HG02938 (cell line): ENCODE results near the gene AGO1.

Experiments
- ATAC-seq: cut with Tn5 transposase; IDR thresholded peaks from one replicate; pipeline ENCODE4 v1.9.1; 2021; ENCODE audit warnings: mild to moderate bottlenecking, moderate library complexity; ENCODE audit not compliant: unreplicated experiment

AGO1 gene

DNA sequence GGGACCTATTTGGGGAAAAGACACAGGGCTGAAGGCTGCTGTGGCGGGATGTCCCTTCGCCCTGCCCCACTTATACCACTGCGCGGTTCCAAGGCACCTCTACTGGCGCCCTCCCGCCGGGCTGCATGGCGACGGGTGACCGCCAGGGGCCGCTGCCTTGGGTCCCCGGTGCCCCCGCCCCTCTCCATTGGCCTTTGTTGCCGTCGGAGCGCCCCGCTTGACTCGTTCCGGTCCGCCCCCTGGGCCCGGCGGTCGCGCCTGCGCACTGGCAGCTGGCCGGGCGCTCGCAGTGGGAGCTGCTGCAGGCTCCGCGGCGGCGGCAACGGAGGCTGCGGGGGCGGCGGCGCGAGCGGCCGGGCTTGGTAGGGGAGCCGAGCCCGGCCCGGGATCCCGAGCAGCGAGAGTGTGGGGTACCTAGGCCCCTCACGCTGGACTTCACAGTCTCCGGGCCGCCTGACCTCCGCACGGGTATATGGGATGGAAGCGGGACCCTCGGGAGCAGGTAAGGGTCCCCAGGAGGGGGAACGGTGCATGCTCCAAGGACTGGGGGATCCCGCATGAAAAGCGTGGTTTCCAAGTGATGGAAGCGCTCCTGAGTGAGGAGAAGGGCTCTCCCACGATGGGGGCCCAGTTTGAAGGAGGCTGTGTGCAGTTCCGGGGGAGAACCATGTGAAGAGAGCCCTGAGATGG is at the start of gene AGO1:
AGO1 (plus strand) TSS at position 265 of the 690 bp plus-strand sequence; CDS start at position 478, 213 bp downstream.
- peak; percentile 74 for ATAC-seq

DNA sequence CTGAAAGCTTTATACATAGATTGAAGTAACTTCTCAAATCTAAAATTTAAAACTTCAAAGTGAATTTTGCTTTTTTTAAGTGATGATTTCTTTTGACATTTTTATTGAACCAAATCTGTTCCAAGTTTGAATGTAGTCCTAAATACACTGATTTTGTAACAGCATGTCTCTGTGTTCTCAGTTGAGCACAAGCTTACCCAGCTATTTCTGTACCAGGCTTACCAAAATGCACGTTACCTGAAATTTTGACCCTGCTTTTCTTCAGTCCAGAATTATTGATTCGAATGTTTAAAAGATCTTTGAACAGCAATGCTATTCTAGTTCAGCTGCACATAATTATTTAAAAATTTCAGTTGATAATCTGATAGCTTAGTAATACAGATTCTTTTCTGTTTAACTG is 49.6 kb upstream of the AGO1 start:
- no peak for ATAC-seq

DNA sequence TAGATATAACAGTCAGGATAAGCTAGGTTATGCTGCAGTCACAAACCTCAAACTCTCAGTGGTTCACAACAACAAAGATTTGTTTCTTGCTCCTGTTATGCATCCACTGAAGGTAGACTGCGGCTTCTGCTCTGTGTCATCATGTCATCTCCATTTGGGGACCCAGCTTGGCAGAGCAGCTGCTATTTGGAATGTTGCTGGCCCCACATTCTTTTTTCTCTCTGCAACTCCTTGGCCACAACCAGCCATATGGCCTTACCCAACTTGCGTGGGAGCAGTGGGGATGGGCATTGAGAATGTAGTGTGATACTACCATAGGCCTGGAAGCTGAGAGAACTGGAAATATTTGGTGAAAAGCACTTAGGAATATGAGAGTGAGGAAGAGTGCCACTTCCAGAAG is 48.8 kb upstream of the AGO1 start:
- no peak for ATAC-seq

DNA sequence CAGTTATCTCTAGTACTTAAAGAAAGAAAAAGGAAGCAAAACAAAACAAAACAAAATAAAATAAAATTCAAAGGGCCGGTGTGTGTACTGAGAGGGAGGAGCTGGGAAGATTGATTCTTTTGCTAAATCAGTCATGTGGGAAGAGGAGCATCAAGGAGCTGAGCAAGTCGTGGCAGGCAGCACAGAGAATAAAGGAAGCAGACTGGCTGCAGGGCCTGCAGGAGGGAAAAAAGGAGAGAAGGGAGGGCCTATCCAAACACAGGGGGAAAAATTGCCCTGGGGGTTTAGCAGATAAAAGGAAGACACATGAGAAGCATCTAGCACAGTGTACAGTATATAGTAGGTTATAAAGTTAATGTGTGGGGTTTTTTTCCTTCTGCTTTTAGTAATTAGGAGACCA is 47.6 kb upstream of the AGO1 start:
- ATAC-seq = no peak

DNA sequence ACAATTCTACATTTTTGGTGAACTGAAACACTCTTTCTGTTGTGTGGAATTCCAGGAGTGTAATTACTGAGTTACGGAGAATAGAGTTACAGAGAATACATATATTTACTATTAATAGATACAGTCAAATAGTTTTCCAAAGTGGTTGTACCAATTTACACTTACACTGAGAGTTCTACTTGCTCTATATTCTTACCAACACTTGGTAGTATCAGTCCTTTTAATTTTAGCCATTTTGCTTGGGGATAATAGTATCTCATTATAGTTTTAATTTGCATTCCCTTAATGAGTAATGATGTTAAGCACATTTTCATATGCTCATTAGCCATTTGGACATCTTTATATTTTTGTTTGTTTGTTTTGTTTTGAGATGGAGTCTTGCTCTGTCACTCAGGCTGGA is 46.3 kb upstream of the AGO1 start:
- ATAC-seq = no peak

DNA sequence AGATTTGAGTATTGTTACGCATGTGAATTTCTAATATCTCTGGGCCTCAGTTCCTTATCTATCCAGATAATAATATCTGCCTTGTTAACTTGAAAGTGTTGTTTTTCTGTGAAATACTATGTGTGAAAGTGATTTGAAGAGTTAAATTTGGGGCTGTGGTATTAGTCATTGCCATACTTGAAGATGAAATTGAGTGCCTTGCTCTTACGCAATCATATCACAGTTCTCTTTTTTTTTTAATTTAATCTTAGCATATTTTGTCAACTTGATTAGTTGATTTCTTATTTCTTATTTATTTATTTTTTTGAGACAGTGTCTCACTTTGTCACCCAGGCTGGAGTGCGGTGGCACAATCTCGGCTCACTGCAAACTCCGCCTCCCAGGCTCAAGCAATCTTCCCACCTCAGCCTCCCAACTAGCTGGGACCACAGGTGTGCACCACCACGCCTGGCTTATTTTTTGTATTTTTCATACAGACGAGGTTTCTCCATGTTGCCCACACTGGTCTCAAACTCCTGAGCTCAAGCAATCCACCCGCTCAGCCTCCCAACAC is 44.2 kb upstream of the AGO1 start:
- ATAC-seq = no peak

DNA sequence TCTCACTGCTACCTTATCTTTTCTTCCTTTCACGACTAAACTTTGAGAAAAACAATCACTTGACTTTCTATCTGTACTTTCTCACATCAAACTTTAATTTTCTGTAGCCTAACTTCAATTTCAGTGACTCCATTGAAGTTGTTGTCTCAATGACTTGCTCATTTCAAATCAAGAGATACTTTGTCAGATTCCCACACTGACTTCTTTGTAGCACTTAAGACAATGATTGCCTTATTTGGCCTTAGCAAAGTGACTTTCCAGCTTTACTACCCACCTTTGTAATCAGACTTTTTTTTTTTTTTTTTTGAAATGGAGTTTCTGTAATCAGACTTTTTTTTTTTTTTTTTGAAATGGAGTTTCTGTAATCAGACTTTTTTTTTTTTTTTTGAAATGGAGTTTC is 38.2 kb upstream of the AGO1 start:
- no peak for ATAC-seq

DNA sequence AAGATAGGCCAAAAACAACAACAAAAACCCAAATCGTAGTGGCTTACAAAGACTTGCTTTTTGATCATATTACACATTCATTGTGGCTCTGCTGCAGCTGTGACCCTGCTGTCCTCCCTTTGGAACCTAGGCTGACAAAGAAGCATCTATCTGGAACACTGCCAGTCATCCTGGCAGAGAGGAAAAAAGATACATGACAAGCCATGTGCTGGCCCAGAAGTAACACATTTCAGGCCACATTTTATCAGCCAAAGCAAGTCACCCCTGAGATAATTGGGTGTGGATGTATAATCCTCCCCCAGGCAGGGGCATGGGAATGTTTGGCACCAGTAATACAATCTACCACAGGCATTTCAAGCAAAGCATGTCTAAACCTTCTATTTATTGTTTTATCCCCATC is 37.2 kb upstream of the AGO1 start:
- ATAC-seq = no peak

DNA sequence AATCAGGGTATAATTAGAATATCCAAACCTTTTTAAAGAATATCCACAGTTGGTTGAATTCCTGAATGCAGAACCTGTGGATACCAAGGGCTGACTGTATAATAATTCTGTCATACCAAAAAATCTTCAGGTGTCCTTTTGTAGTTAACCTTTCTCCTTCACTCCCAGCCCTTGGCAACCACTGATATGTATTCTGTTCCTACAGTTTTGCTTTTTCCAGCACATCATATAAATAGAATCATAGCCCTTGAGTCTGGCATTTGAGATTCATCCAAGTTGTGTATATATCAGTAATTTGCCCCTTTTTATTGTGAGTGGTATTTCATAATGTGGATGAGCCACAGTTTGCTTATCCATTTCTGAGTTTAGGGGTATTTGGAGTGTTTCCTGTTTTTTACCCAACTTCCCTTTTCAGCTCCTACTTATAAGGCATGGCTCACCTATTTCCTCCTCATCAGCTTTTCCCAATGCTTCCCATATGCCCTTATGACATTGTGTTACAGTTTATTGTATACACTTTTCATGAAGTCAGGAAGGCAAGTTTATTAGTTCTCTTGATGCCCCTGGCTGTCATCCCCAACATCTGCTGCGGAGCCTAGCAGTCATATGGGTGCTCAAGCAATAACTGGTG is 35.0 kb upstream of the AGO1 start:
- ATAC-seq = no peak

DNA sequence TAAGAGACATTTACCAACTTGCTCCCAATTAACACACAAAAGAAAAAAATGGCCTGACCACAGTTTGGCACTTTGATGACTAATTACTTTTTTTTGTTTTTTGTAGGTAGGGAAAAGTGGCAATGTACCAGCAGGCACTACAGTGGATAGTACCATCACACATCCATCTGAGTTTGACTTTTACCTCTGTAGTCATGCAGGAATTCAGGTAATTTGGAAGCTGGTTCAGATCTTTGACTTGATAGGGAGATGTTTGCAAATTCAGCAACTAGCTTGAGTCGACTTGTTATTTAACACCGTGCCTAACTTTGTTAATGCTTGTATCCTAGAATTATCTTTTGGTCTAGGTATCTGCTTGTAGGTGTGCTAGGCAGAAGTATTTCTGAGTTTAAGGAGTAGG is 33.0 kb upstream of the AGO1 start:
- ATAC-seq = no peak

DNA sequence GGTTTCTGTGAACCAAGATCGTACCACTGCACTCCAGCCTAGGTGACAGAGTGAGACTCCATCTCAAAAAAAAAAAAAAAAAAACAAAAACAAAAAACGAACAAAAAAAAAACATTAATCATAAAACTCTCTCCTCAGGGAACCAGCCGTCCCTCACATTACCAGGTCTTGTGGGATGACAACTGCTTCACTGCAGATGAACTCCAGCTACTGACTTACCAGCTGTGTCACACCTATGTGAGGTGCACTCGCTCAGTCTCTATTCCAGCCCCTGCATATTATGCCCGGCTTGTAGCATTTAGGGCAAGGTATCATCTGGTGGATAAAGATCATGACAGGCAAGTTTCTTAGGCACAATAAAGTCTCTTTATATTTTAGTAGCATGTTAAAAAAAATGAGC is 32.3 kb upstream of the AGO1 start:
- ATAC-seq = no peak

DNA sequence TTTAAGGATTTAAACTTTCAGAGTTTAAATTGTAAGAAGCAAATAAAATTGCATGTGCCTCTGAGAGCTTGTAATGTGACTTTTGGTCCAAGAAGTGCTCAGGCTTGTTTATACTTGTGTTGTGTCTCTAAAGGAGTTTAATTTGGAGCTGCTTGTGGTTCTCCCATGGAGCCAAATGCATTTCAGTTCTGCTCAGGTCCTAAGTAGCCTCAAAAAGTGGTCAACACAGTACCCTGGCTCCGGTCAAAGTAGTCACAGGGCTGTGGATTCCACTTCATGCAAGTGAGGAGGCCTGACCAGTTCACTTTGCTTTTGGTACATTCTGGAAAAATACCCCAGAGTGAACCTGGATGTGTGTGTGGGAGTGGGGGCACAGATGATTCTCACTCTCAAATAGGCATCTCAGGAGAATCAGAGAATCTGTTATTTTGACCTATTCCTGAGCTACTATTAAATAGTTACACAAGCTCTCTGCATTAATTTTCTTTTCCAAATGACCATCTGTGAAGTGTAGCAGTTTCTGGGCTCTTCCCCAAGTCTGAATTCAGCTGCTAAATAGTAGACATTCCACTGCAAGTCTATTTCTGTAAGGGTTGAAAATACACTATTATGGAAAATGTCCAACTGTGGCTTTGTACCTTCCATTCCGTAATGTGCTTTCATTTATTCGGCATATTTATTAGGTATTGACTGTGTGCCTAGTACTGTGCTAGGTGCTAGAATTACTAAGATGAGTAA is 31.7 kb upstream of the AGO1 start:
- ATAC-seq = no peak

DNA sequence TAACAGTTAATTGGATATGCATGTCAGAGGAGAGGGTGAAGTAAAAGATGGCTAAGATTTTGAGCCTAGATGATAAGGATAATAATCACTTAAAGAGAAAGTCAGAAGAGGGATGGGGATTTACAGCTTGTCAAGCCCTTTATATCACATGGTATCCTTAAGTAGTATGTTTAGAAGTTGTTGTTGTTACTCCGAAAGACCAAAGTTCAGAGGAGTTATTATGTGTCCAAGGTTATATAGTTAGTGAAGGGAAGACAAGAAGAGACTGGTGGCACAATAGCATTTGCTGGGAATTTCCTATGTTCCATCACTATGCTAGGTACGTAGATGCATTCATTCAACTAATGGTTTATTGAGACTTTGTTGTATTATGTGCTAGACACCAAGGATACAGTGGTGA is 30.8 kb upstream of the AGO1 start:
- ATAC-seq = no peak

DNA sequence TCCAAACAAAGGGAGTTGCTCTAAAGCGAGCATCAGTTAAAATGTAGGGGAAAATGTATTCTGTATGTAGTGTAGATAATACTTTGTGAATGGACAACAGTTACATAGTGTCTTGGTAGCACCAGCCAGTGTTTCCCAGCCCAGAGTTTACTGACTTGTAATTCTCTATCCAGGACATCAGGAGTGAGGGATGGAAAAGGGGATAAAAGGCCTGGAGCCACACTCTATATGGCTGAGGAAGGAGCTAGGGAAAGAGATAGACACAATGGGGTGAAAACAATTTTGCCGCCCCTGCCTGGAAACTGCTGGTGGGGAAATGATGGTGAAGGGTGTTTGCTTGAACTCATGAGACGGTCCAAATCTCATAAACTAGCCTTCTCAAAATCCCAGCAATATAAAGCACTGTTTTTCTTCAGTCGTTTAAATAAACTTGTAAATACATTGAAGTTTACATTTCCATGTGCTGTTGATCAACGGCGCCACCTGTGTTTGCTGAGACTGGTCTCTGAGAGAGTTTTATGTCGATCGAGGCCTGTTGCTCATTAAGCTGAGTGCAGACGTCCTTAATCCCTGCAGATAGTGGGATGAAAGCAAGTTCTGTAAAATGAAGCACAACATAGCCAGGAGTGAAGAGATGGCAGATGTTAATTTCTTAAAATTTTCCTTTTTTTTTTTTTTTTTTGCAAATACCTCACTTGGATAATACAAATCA is 27.9 kb upstream of the AGO1 start:
- ATAC-seq = no peak

DNA sequence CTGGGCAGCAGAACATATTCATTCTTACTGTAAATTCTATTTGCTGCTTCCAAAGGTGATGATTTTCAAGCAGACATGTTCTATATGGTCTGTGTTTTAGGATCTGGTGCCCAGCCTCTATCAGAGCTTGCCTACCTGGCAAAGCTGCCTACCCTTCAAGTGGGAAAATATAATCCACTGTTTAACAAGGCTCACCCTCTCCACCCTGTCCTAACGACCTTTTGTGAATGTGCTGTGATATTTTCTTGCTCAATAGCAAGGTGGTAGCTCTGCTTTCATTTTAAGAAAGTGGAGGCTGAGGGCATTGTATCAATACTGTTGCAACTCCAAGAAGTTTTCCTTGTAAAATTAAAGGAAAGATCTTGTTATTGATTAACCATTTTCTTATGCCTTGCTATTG is 26.0 kb upstream of the AGO1 start:
- ATAC-seq = no peak

DNA sequence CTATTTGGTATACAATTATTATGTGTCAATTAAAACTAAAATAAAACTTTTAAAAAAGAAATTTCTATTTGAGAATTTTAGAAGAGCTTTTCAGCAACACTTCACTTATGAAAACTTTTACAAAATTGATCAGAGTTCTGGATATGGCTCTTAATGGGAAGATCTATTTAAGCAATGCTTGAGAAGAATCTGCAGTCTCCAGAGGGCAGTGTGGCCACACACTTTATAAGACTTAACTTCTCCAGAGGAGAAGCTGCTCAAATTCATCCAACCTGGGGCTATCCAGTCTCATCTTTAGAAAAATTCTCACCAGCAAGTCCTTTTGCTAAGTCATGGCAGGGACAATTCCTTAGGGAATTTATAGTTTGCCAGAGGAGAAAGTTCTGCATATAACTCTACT is 25.2 kb upstream of the AGO1 start:
- ATAC-seq = no peak

DNA sequence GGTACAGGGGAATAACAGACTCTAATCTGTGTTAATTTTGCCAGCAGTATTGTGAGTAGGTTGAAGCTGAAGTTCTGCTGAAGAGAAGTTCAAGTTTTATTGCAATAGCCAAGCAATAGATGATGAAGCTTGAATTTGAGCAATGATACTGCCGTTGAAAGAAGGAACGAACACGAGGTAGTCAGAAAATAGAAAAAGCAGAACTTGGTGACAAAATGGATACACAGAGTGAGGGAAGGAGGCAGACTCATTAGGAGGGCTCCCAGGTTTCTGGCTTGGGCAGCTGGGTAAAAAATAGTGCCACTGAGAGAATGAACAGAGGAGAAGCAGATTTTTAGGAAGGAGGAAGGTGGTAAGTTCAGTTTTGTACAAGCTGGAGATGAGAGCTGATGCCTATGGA is 22.3 kb upstream of the AGO1 start:
- no peak for ATAC-seq

DNA sequence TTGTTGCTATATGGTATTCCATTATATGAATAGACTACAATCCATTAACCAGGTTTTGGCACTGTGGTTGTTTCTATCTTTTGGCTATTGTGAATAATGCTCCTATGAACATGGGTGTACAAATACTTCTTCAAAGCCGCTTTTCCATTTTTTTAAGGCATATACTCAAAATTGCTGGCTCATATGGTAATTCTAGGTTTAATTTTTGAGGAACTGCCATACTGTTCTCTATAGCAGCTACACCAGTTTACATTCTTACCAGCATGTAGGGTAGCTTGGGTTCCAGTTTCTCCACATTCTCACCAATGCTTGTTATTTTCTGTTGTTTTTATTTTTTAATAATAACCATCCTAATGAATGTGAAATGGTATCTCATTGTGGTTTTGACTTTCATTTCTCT is 19.9 kb upstream of the AGO1 start:
- ATAC-seq = no peak

DNA sequence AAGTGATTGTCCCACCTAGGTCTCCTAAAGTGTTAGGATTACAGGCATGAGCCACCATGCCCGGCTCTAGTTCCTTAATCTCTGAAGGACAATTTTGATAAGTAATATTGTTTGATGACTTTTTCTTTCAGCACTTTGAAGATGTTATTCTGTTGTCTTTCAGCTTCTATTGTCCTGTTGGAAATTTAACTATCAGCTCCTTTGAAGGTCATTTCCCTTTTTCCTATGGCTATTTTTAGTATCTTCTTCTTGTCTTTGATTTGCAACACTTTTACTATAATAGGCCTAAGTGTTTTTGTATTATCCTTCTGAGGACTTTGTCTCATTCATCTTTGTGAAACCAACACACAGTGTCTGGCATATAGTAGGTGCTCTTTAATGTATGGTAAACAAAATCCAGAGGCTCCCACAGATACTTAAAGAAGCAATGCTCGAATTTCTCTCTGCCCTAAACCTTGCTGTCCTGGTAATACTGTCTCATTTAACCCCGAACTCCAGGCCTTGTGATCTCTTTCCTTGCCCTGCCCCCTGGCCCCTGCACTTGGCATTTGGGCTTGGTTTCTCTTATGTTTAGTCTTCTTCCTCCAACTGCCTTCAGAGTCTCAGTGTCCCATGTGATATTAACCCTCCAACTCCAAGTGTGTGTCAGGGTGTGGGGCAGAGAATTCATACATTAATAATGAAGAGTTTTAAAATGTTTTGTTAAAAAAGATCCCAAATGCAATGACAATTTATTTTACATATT is 19.0 kb upstream of the AGO1 start:
- ATAC-seq = no peak

DNA sequence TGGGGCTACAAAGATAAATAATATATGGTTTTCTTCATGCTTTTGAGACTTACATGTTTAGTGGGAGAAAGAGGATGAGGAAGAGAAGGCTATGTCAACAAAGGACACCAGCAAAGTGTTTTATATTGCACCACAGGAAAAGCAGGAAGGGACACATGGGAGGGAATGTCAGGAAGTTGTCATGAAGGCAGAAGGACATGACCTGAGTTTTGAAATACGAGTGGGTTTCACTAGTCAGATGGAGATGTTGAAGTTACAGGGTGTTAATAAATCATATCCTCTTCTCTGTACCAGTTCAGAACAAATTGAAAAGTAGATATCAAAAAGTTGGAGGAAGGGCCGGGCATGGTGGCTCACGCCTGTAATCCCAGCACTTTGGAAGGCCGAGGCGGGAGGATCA is 18.2 kb upstream of the AGO1 start:
- ATAC-seq = no peak

DNA sequence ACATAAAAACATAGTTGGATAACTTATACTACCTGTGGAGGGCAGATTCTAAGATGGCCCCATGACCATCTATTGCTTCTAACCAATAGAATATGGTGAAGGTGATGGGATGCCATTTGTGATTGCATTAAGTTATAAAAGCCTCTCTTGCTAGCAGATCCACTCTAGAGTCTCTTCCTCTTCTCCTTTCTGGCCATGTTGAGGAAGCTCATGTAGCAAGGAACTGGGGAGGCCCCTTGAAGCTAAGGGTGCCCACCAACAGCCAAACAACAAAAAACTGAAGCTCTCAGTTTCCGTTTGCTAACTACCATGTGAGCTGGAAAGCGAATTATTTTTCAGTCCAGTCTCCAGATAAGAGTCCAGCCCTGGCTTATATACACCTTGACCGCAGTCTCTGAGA is 16.0 kb upstream of the AGO1 start:
- no peak for ATAC-seq
